Activated CD4-positive, alpha-beta T cell treated with anti-CD3 and anti-CD28 coated beads, Interleukin-2, amount 50 U/mL, for 24 hours (primary cell): ENCODE results near the gene CACNA1I.

Experiments
- DNase-seq, 2 donors: peaks; one replicate each; pipeline ENCODE4 v3.0.0-alpha.2; 2020; ENCODE audit warnings: low read depth in 1 of 2, low spot score in 1 of 2

CACNA1I gene

GRCh38 chr22:39714321-39714720 is 143.8 kb downstream of the CACNA1I start:
- no peak for DNase-seq

GRCh38 chr22:39715778-39716495 is 145.4 kb downstream of the CACNA1I start:
- DNase-seq, result no peak

GRCh38 chr22:39716534-39716933 is 146.0 kb downstream of the CACNA1I start:
- no peak for DNase-seq

DNA sequence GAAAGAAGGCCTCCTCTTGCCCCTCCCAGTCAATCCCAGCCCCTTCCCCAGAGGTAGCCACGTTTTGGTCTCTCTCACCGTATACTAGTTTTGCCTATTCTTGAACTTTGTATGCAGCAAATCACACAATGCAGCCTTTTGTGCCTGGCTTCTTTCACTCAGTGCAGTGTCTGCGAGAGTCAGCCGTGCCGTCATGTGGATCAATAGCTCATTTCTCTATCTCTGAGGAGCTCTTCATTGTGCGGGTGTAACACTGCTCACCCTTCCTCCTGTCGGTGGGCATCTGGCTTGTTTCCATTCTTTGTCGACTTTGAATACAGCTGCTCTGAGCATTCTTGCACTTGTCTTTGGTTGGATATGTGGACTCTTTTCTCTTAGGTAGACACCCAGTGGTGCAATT is 146.5 kb downstream of the CACNA1I start:
- no peak for DNase-seq

DNA sequence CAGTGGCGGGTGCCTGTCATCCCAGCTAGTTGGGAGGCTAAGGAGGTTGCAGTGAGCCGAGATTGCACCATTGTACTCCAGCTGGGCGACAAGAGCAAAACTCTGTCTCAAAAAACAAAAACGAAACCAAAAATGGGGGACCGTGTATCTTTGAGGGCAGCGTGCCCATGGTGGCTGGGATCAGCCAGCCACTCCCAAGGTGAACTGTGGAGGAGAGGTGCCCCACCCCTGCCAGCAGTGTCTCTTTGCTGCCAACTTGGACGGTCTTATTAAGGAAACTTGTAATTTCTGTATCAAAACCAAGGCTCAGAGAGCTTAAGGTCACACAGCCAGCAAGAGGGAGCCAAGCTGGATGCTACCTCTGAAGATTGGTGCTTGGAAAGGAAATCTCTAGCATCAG is 147.7 kb downstream of the CACNA1I start:
- DNase-seq, result no peak

GRCh38 chr22:39718921-39719475 is 148.4 kb downstream of the CACNA1I start:
- no peak for DNase-seq

GRCh38 chr22:39719559-39720450 is 149.3 kb downstream of the CACNA1I start:
- DNase-seq, result no peak

- DNase-seq, result no peak
Measured at GRCh38 chr22:39721206-39722031, 150.9 kb downstream of the CACNA1I start.

- no peak for DNase-seq
Measured at GRCh38 chr22:39722032-39722325, 151.4 kb downstream of the CACNA1I start.

DNA sequence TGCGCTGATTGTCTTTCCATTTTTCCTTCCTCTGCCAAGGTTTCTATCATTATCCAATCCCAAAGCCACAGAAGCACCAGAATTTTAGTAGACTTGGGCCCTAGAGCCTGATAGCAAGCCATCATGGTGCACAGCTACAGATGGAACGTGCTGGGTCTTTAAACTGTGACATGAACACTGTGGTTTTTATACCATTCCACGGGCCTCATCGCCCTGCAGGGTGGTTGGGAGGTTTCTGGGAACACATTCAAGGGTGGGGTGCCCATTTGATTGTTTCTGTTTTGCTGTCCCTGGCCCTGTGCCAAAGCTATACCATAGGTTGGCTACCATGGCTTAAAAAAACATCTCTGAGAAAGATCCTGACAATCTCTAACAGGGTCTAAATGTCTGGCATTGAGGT is 151.9 kb downstream of the CACNA1I start:
- no peak for DNase-seq

DNA sequence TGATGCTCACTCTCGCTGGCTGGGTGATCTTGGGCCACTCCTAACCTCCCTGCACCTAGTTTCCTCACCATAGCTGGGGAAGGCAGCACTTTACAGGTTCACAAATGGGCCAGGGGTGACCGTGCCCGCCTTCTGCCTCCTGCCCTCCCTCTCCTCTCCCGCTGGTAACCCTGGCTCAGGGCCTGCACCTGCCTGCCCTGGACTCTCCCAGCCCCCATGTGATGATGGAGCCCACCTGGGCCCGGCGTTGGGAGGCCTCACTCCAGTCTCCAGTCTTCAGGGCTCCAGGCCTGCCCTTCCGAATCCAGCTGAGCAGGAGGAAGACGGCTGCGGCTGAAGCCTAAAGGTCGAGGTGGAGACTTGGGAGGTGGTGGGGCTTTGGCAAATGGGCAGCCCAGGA is 152.9 kb downstream of the CACNA1I start:
- DNase-seq, result no peak

DNA sequence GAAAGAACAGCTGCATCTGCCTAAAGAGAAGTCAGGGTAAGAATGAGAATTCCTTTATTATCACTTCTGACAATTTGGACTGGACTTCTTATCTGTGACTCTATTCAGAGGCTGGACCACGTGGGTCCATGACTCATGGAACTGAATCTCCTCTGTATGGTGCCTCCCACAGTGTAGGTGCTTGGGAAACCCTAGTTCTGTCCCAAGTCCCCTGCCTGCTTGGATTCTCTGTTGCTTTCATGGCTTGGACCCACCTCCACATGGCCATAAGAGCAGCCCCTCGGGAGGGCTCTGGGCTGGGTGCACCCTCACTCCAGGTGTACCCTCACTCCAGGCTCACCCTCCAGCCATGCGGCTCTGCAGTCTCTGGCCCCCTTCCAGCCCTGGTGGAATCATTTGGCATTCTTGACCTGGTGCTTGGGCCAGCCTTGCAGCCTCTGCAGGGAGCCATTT is 153.4 kb downstream of the CACNA1I start:
- no peak for DNase-seq

DNA sequence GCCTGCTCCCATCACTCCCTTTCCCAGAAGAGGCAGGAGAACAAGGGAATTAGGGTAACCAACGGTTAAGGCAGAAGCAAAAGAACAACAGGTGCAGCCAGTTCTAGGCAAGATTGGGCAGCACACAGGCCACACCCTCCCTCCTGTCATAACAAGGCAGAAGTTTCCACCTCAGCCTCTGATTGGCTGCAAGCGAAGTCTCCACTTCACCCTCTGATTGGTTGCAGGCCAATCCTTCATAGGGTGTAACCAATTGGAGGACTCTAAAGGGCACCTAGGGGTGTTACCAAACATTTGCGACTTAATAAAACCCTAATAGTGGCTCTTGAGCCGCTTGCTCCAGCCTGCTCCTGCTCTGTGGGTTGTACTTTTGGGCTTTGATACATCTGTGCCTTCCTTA is 153.8 kb downstream of the CACNA1I start:
- no peak for DNase-seq

- no peak for DNase-seq
Measured at GRCh38 chr22:39724857-39725256, 154.3 kb downstream of the CACNA1I start.

GRCh38 chr22:39725351-39726035 is 154.9 kb downstream of the CACNA1I start:
- no peak for DNase-seq

GRCh38 chr22:39727541-39727940 is 157.0 kb downstream of the CACNA1I start:
- no peak for DNase-seq

DNA sequence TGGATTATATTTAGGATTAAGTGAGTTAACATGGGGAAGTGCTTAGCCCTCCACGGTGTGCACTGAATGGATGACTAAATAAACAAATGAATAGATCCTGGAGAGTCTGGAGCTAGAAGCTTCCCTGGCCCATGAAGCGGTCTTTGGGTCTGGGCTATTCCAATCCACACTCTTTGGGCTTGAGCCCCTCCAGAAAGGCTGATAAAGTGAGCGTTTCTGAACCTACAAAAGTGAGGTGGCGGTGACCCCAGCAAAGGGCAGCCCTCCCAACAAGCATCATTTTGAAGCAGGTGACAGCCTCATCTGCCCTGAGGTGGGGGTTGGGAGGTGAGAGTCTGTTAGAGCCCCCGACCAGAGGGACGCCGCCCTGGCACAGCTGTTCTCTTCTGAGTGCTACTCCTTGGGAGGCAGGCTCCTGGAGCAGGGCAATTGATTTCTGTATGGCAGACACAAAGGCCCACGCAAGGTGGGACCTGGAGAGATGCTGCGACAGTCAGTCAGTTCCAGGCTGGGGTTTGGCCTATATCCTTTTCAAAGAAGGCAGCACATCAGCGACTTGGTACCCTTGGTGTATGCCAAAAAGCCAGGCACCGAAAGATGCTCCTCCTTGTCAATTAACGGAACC is 157.8 kb downstream of the CACNA1I start:
- no peak for DNase-seq

DNA sequence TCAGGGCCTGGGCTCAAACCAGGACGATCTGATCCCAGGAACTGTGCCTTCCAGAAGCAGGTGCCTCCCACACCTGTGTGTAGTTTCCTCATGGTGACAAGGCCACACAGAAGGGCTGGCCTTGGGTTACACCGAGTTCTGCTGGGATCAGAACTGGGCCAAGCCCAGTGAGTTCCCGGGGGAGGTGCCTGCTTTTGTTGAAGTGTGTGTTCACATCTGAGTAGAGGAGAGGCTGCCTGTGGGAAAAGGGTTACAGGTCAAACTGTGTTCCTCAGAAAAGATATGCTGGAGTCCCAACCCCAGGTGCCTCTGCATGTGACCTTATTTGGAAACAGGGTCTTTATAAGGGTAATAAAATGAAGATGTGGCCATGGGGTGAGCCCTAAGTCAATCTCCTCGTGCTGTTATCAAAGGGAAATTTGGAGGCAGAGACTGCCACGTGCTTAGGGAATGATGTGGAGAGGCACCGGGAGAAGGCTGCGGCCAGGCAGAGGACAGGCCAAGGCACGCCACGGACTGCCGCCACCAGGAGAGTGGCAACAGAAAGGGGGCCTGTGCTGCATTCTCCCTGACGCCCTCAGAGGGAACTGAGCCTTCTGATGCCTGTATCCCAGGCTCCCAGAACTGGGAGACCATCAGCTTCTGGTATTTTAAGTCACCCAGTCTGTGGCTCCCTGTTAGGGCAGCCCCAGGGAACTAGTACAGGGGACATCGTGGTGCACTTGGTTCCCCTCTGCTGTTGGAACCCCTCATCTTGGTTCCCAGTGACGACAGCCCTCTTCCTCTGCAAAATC is 158.8 kb downstream of the CACNA1I start:
- DNase-seq, result no peak

- DNase-seq, result no peak
Measured at GRCh38 chr22:39731481-39731880, 160.9 kb downstream of the CACNA1I start.
